Hematopoietic multipotent progenitor cell treated with erythropoietin and hydrocortisone succinate and interleukin-3 and kit ligand, for 15 days (in vitro differentiated cells): ENCODE results near the gene NKAIN4.
"Not testable (repeated sequence)": the region's sequence is repeated elsewhere in the genome, so short reads cannot be mapped to it uniquely, and the experiment has no call there.

Source experiments
- DNase-seq: peaks from one replicate; pipeline ENCODE4 v3.0.0-alpha.2; 2015; ENCODE audit warnings: low spot score

The NKAIN4 gene

GRCh38 chr20:63257629-63258028, 3.4 kb upstream of the NKAIN4 start:
- no peak for DNase-seq

GRCh38 chr20:63256954-63257353, 2.7 kb upstream of the NKAIN4 start:
- no peak for DNase-seq

- DNase-seq = no peak
Observed at GRCh38 chr20:63255931-63256704, 1.9 kb upstream of the NKAIN4 start.

GRCh38 chr20:63254606-63255384, 532 bp upstream of the NKAIN4 start:
- DNase-seq = no peak

GRCh38 chr20:63253438-63254231, 628 bp downstream of the NKAIN4 start:
- no peak for DNase-seq

- no peak for DNase-seq
Observed at GRCh38 chr20:63253065-63253437, 1.2 kb downstream of the NKAIN4 start.

GRCh38 chr20:63252284-63252711, 2.0 kb downstream of the NKAIN4 start:
- no peak for DNase-seq

- DNase-seq = not testable (repeated sequence)
Observed at GRCh38 chr20:63251350-63251749, 2.9 kb downstream of the NKAIN4 start.

GRCh38 chr20:63249891-63250290, 4.4 kb downstream of the NKAIN4 start:
- no peak for DNase-seq

- no peak for DNase-seq
Observed at GRCh38 chr20:63248835-63249591, 5.2 kb downstream of the NKAIN4 start.

GRCh38 chr20:63247671-63248228, 6.5 kb downstream of the NKAIN4 start:
- DNase-seq = no peak

- no peak for DNase-seq
Observed at GRCh38 chr20:63246490-63247288, 7.6 kb downstream of the NKAIN4 start.

GRCh38 chr20:63244468-63244867, 9.8 kb downstream of the NKAIN4 start:
- DNase-seq = no peak

GRCh38 chr20:63243604-63244247, 10.5 kb downstream of the NKAIN4 start:
- DNase-seq = no peak

- DNase-seq = no peak
Observed at GRCh38 chr20:63242736-63243135, 11.5 kb downstream of the NKAIN4 start.

- DNase-seq = no peak
Observed at GRCh38 chr20:63241272-63241671, 13.0 kb downstream of the NKAIN4 start.

GRCh38 chr20:63240004-63240403, 14.3 kb downstream of the NKAIN4 start:
- no peak for DNase-seq

GRCh38 chr20:63239431-63239830, 14.8 kb downstream of the NKAIN4 start:
- no peak for DNase-seq

GRCh38 chr20:63238514-63239125, 15.6 kb downstream of the NKAIN4 start:
- no peak for DNase-seq

GRCh38 chr20:63238031-63238430, 16.2 kb downstream of the NKAIN4 start:
- DNase-seq = no peak
